Cardiac septum (tissue), 1 donor: ENCODE measurements around the gene MUL1. TPM values are rescaled to one million over a fixed set of nuclear protein-coding genes. Genes with fewer than 3 reads are reported as not detected.

ENCODE experiments used
- DNase-seq: peaks from one replicate; pipeline ENCODE4 v3.0.0-alpha.2; 2020; ENCODE audit warnings: low spot score
- intact Hi-C: fragments of 100-400 bp; cut with DNase I; formaldehyde crosslinking; loops from one replicate; pipeline ENCODE4 v1.14.0; 2022
- total RNA-seq: library from RNA; stranded (reverse); fragmentation: NEBNext Ultra II Directional; extraction: Animal tissue kit (Norgen Biotek cat#: 25700); gene quantifications from one replicate; pipeline ENCODE4 v1.2.1, GENCODE V29; 2021
- donor health status: DM: no; HTN: no; CAD: no.

MUL1 gene
- total RNA-seq, 1 donor from 2014 or later, result 35.1 TPM

- intact Hi-C loops, result loop anchor here (10.0 kb wide), 1 partner anchor 412 kb away; the partner anchor contains the start of gene PLA2G5
- no peak for DNase-seq
Measured at GRCh38 chr1:20487236-20487590, 20.7 kb downstream of the MUL1 start.

- intact Hi-C loops, result loop anchor here (10.0 kb wide), 1 partner anchor 412 kb away; the partner anchor contains the start of gene PLA2G5
- peak; percentile 74 for DNase-seq
Measured at GRCh38 chr1:20486457-20487235, 21.3 kb downstream of the MUL1 start.

- DNase-seq, result peak; percentile 83
- intact Hi-C loops, result loop anchor here (10.0 kb wide), 1 partner anchor 411 kb away; the partner anchor contains the start of gene PLA2G5
Measured at GRCh38 chr1:20485527-20486456, 22.2 kb downstream of the MUL1 start, which contains the start of gene CAMK2N1. Gene CAMK2N1, minus strand, starts transcription at chr1:20486210. Its CDS starts 831 bp downstream, at chr1:20485379.

GRCh38 chr1:20484519-20485462 lies 23.2 kb downstream of the MUL1 start:
- intact Hi-C loops, result loop anchor here (10.0 kb wide), 1 partner anchor 410 kb away; the partner anchor contains the start of gene PLA2G5
- no peak for DNase-seq

GRCh38 chr1:20483833-20484518 lies 24.0 kb downstream of the MUL1 start:
- no peak for DNase-seq
- intact Hi-C loops, result loop anchor here (10.0 kb wide), 1 partner anchor 409 kb away; the partner anchor contains the start of gene PLA2G5

- DNase-seq, result no peak
- intact Hi-C loops, result loop anchor here (10.0 kb wide), 1 partner anchor 408 kb away; the partner anchor contains the start of gene PLA2G5
Measured at GRCh38 chr1:20483098-20483832, 24.7 kb downstream of the MUL1 start.

GRCh38 chr1:20481643-20482498 lies 26.1 kb downstream of the MUL1 start:
- DNase-seq, result no peak
- intact Hi-C loops, result loop anchor here (10.0 kb wide), 1 partner anchor 407 kb away; the partner anchor contains the start of gene PLA2G5

- intact Hi-C loops, result loop anchor here (10.0 kb wide), 1 partner anchor 406 kb away; the partner anchor contains the start of gene PLA2G5
- DNase-seq, result no peak
Measured at GRCh38 chr1:20480951-20481617, 26.9 kb downstream of the MUL1 start.

GRCh38 chr1:20480243-20480944 lies 27.6 kb downstream of the MUL1 start:
- no peak for DNase-seq
- intact Hi-C loops, result loop anchor here (10.0 kb wide), 1 partner anchor 406 kb away; the partner anchor contains the start of gene PLA2G5

GRCh38 chr1:20479840-20480239 lies 28.1 kb downstream of the MUL1 start:
- DNase-seq, result no peak
- intact Hi-C loops, result loop anchor here (10.0 kb wide), 1 partner anchor 405 kb away; the partner anchor contains the start of gene PLA2G5

- intact Hi-C loops, result no loop called here
Measured at GRCh38 chr1:20478057-20478635, 29.8 kb downstream of the MUL1 start.

GRCh38 chr1:20477348-20478056 lies 30.4 kb downstream of the MUL1 start:
- DNase-seq, result no peak
- intact Hi-C loops, result no loop called here

More at GRCh38 chr1:20478057-20478635, 29.8 kb downstream of the MUL1 start:
- DNase-seq, result no peak

- no peak for DNase-seq
- intact Hi-C loops, result no loop called here
Measured at GRCh38 chr1:20476265-20477038, 31.5 kb downstream of the MUL1 start.

GRCh38 chr1:20474996-20475395 lies 33.0 kb downstream of the MUL1 start:
- DNase-seq, result no peak
- intact Hi-C loops, result no loop called here
